GM21529 (cell line): ENCODE data around the gene SLC8A3.

ENCODE experiments used
- ATAC-seq: cut with Tn5 transposase; IDR thresholded peaks from one replicate; pipeline ENCODE4 v1.9.1; 2021; ENCODE audit not compliant: unreplicated experiment

The SLC8A3 gene

GRCh38 chr14:70123796-70124195 lies 65.0 kb downstream of the SLC8A3 start:
- ATAC-seq: no peak

GRCh38 chr14:70121521-70121920 lies 67.2 kb downstream of the SLC8A3 start:
- ATAC-seq: no peak

GRCh38 chr14:70118064-70118463 lies 70.7 kb downstream of the SLC8A3 start:
- ATAC-seq: no peak

- no peak for ATAC-seq
Measured at GRCh38 chr14:70116278-70116677, 72.5 kb downstream of the SLC8A3 start.

GRCh38 chr14:70114621-70115156 lies 74.1 kb downstream of the SLC8A3 start:
- ATAC-seq: no peak

- no peak for ATAC-seq
Measured at GRCh38 chr14:70113211-70113610, 75.5 kb downstream of the SLC8A3 start.

- no peak for ATAC-seq
Measured at GRCh38 chr14:70108419-70108818, 80.3 kb downstream of the SLC8A3 start.

- no peak for ATAC-seq
Measured at GRCh38 chr14:70107309-70107708, 81.4 kb downstream of the SLC8A3 start.

GRCh38 chr14:70100071-70100470 lies 88.7 kb downstream of the SLC8A3 start:
- ATAC-seq: no peak

- no peak for ATAC-seq
Measured at GRCh38 chr14:70098250-70098809, 90.4 kb downstream of the SLC8A3 start.

GRCh38 chr14:70097576-70098249 lies 91.0 kb downstream of the SLC8A3 start:
- no peak for ATAC-seq

- ATAC-seq: no peak
Measured at GRCh38 chr14:70096866-70097265, 91.9 kb downstream of the SLC8A3 start.

GRCh38 chr14:70094631-70095030 lies 94.1 kb downstream of the SLC8A3 start:
- no peak for ATAC-seq

- ATAC-seq: no peak
Measured at GRCh38 chr14:70094106-70094505, 94.6 kb downstream of the SLC8A3 start.

GRCh38 chr14:70093156-70093555 lies 95.6 kb downstream of the SLC8A3 start:
- no peak for ATAC-seq

GRCh38 chr14:70087380-70087697 lies 101.4 kb downstream of the SLC8A3 start:
- no peak for ATAC-seq

- no peak for ATAC-seq
Measured at GRCh38 chr14:70086685-70087379, 101.9 kb downstream of the SLC8A3 start.

GRCh38 chr14:70084226-70084625 lies 104.5 kb downstream of the SLC8A3 start:
- no peak for ATAC-seq

- ATAC-seq: no peak
Measured at GRCh38 chr14:70082394-70082793, 106.4 kb downstream of the SLC8A3 start.

GRCh38 chr14:70080076-70080475 lies 108.7 kb downstream of the SLC8A3 start:
- ATAC-seq: no peak

- no peak for ATAC-seq
Measured at GRCh38 chr14:70078329-70078728, 110.4 kb downstream of the SLC8A3 start.

GRCh38 chr14:70077720-70078119 lies 111.0 kb downstream of the SLC8A3 start:
- no peak for ATAC-seq
